ENCODE data around the gene RALGAPA1. TPM values are rescaled to one million over a fixed set of nuclear protein-coding genes. Genes with fewer than 3 reads are reported as not detected.

The RALGAPA1 gene
- total and polyA plus RNA-seq, 2 of the 13 experiments (the other 11 are each of a cell fraction or from before 2014, with no cell fraction given): 65.0 to 89.2 TPM

- TF ChIP-seq GTF2F1 (IDR thresholded peaks at IDR 0.05; ENCODE audit: low read length) (0 out of 2 replicates have a peak, but pooled peaks have one; percentile 28), CEBPZ (IDR thresholded peaks at IDR 0.05; ENCODE audit: low read length) (no peak), ZMYM3 (CRISPR knock-in tag; IDR thresholded peaks at IDR 0.05) (no peak; the same call in 1 of the 2 replicates), SIN3A (IDR thresholded peaks at IDR 0.05; ENCODE audit: borderline replicate concordance, low read depth, low read length) (peak; percentile 82), ZNF280B (CRISPR knock-in tag; IDR thresholded peaks at IDR 0.05; ENCODE audit: borderline replicate concordance) (peak; percentile 100), TCF7 (IDR thresholded peaks at IDR 0.05; ENCODE audit: low read depth) (no peak), ZNF570 (CRISPR knock-in tag; IDR thresholded peaks at IDR 0.05; ENCODE audit: borderline replicate concordance) (0 out of 2 replicates have a peak, but pooled peaks have one; percentile 93), CEBPG (CRISPR knock-in tag; IDR thresholded peaks at IDR 0.05) (peak; percentile 49), CCDC6 (CRISPR knock-in tag; IDR thresholded peaks at IDR 0.05) (peak; percentile 99), MTA1 (CRISPR knock-in tag; IDR thresholded peaks at IDR 0.05; ENCODE audit: borderline replicate concordance) (peak; percentile 99), KLF6 (CRISPR knock-in tag; IDR thresholded peaks at IDR 0.05) (peak; percentile 99), ZGPAT (CRISPR knock-in tag; IDR thresholded peaks at IDR 0.05) (peak; percentile 100), ZNF225 (CRISPR knock-in tag; IDR thresholded peaks at IDR 0.05) (peak; percentile 100), ZNF224 (CRISPR knock-in tag; IDR thresholded peaks at IDR 0.05) (peak; percentile 99), ZFY (CRISPR knock-in tag; IDR thresholded peaks at IDR 0.05) (peak; percentile 99), POLR2G (IDR thresholded peaks at IDR 0.05; ENCODE audit: low read depth, low read length) (peak; percentile 99), PAWR (CRISPR knock-in tag; IDR thresholded peaks at IDR 0.05; ENCODE audit: borderline replicate concordance) (peak; percentile 100), ZNF280D (CRISPR knock-in tag; IDR thresholded peaks at IDR 0.05) (peak; percentile 93), MBNL3 (CRISPR knock-in tag; conservative IDR thresholded peaks at IDR 0.05) (no peak)
These were observed 17.3 kb upstream of the RALGAPA1 start, which contains the start of gene BRMS1L (continued) for GRCh38 chr14:35826218-35826951.
